ENCODE measurements around the gene NUPR1. TPM values are rescaled to one million over a fixed set of nuclear protein-coding genes. Genes with fewer than 3 reads are reported as not detected.
A peak's percentile ranks its signal among the peaks of the same experiment; 100 is the strongest.

Gene NUPR1
- total and polyA plus RNA-seq, 2 of the 13 experiments (the other 11 are each of a cell fraction or from before 2014, with no cell fraction given) = 18.0 to 25.6 TPM

- TF ChIP-seq ZNF720 (CRISPR knock-in tag; IDR thresholded peaks at IDR 0.05) = peak; percentile 89; the same call in 1 of the 2 replicates
- TF ChIP-seq KMT2B (CRISPR knock-in tag; IDR thresholded peaks at IDR 0.05) = peak; percentile 91; the same call in 1 of the 2 replicates
- TF ChIP-seq ZBTB7A (CRISPR knock-in tag; IDR thresholded peaks at IDR 0.05) = peak; percentile 94
- TF ChIP-seq, protein P1, sequence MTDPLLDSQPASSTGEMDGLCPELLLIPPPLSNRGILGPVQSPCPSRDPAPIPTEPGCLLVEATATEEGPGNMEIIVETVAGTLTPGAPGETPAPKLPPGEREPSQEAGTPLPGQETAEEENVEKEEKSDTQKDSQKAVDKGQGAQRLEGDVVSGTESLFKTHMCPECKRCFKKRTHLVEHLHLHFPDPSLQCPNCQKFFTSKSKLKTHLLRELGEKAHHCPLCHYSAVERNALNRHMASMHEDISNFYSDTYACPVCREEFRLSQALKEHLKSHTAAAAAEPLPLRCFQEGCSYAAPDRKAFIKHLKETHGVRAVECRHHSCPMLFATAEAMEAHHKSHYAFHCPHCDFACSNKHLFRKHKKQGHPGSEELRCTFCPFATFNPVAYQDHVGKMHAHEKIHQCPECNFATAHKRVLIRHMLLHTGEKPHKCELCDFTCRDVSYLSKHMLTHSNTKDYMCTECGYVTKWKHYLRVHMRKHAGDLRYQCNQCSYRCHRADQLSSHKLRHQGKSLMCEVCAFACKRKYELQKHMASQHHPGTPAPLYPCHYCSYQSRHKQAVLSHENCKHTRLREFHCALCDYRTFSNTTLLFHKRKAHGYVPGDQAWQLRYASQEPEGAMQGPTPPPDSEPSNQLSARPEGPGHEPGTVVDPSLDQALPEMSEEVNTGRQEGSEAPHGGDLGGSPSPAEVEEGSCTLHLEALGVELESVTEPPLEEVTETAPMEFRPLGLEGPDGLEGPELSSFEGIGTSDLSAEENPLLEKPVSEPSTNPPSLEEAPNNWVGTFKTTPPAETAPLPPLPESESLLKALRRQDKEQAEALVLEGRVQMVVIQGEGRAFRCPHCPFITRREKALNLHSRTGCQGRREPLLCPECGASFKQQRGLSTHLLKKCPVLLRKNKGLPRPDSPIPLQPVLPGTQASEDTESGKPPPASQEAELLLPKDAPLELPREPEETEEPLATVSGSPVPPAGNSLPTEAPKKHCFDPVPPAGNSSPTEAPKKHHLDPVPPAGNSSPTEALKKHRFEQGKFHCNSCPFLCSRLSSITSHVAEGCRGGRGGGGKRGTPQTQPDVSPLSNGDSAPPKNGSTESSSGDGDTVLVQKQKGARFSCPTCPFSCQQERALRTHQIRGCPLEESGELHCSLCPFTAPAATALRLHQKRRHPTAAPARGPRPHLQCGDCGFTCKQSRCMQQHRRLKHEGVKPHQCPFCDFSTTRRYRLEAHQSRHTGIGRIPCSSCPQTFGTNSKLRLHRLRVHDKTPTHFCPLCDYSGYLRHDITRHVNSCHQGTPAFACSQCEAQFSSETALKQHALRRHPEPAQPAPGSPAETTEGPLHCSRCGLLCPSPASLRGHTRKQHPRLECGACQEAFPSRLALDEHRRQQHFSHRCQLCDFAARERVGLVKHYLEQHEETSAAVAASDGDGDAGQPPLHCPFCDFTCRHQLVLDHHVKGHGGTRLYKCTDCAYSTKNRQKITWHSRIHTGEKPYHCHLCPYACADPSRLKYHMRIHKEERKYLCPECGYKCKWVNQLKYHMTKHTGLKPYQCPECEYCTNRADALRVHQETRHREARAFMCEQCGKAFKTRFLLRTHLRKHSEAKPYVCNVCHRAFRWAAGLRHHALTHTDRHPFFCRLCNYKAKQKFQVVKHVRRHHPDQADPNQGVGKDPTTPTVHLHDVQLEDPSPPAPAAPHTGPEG (CRISPR knock-in tag; IDR thresholded peaks at IDR 0.05) = peak; percentile 94
- peak; percentile 94 for TF ChIP-seq MXD4 (CRISPR knock-in tag; IDR thresholded peaks at IDR 0.05)
- peak; percentile 81 for TF ChIP-seq RAD21 (CRISPR knock-in tag; IDR thresholded peaks at IDR 0.05)
- TF ChIP-seq ZSCAN20 (CRISPR knock-in tag; IDR thresholded peaks at IDR 0.05; ENCODE audit: borderline replicate concordance) = no peak
- no peak for TF ChIP-seq TRIM24 (CRISPR knock-in tag; IDR thresholded peaks at IDR 0.05)
- no peak for TF ChIP-seq ZMAT5 (CRISPR knock-in tag; IDR thresholded peaks at IDR 0.05; ENCODE audit: borderline replicate concordance, low read depth)
- no peak for TF ChIP-seq ATRX (CRISPR knock-in tag; IDR thresholded peaks at IDR 0.05; ENCODE audit: borderline replicate concordance)
- peak; percentile 88; the same call in 1 of the 2 replicates for TF ChIP-seq ZNF724P (CRISPR knock-in tag; IDR thresholded peaks at IDR 0.05; ENCODE audit: borderline replicate concordance)
- TF ChIP-seq SP1 (IDR thresholded peaks at IDR 0.05) = no peak
- peak; percentile 86 for TF ChIP-seq SP1 (CRISPR knock-in tag; IDR thresholded peaks at IDR 0.05)
- 0 out of 2 replicates have a peak, but pooled peaks have one; percentile 34 for TF ChIP-seq GTF3A (CRISPR knock-in tag; conservative IDR thresholded peaks at IDR 0.05)
- TF ChIP-seq CBX5 (CRISPR knock-in tag; IDR thresholded peaks at IDR 0.05; ENCODE audit: borderline replicate concordance) = peak; percentile 95
- TF ChIP-seq ATF2 (CRISPR knock-in tag; IDR thresholded peaks at IDR 0.05) = peak; percentile 87
- no peak for TF ChIP-seq USF2 (IDR thresholded peaks at IDR 0.05; ENCODE audit: low read depth, low read length)
- TF ChIP-seq USF2 (CRISPR knock-in tag; IDR thresholded peaks at IDR 0.05; ENCODE audit: borderline replicate concordance) = peak; percentile 70; the same call in 1 of the 2 replicates
- no peak for TF ChIP-seq THYN1 (CRISPR knock-in tag; IDR thresholded peaks at IDR 0.05; ENCODE audit: borderline replicate concordance, low read depth)
- no peak for TF ChIP-seq JUNB (CRISPR knock-in tag; IDR thresholded peaks at IDR 0.05; ENCODE audit: borderline replicate concordance)
These were observed 15.2 kb upstream of the NUPR1 start, which contains the start of gene SGF29 (continued) for GRCh38 chr16:28553776-28554633.
